ENCODE measurements around the gene VWA2. TPM values are rescaled to one million over a fixed set of nuclear protein-coding genes. Genes with fewer than 3 reads are reported as not detected.
"Not testable (repeated sequence)": the region's sequence is repeated elsewhere in the genome, so short reads cannot be mapped to it uniquely, and the experiment has no call there.

VWA2 gene
- total RNA-seq, 1 experiment from 2014 or later = not detected

- H3K36me3 ChIP-seq (ENCODE audit: control insufficient read depth in 1 of 2, insufficient read depth in 2 of 2, low read length in 2 of 2); H4K20me1 ChIP-seq (ENCODE audit: insufficient read depth); H3K9ac ChIP-seq (ENCODE audit: low read length); H3K9me3 ChIP-seq (ENCODE audit: control insufficient read depth in 1 of 2, insufficient read depth in 1 of 2, low read depth in 1 of 2, low read length in 2 of 2); H3K4me1 ChIP-seq (ENCODE audit: control insufficient read depth in 1 of 2, insufficient read depth in 2 of 2, low read length in 2 of 2); intact Hi-C loops (cut with micrococcal nuclease); RAD21 ChIA-PET (ENCODE audit: low non-redundant PET in 1 of 2, low total read pairs in 2 of 2, uncharacterized antibody in 2 of 2, unreplicated experiment in 2 of 2); H2AFZ ChIP-seq (ENCODE audit: low read depth, low read length, poor library complexity, severe bottlenecking); H3K27ac ChIP-seq (ENCODE audit: low read depth, low read length); H3K9me2 ChIP-seq (ENCODE audit: insufficient read depth); H3K4me3 ChIP-seq (replicated peaks in 1 of 2; ENCODE audit: low read depth in 1 of 2, low read length in 2 of 2); BruUV-seq (replicated peaks); H3K79me2 ChIP-seq (ENCODE audit: insufficient read depth, low read length); H3K4me2 ChIP-seq (ENCODE audit: low read length); ATAC-seq; POLR2A ChIA-PET; DNase-seq (ENCODE audit: low read depth, low spot score): not testable (repeated sequence)
- H3K27me3 ChIP-seq (ENCODE audit: insufficient read depth, low read length) = peaks cover 66% of the 10 kb centered on the region
- CTCF ChIA-PET = interaction anchor here (1.2 kb wide), 1 partner anchor 29 kb away, joined by 3 read pairs; no protein-coding TSS in a partner anchor
These were observed 94.4 kb downstream of the VWA2 start for GRCh38 chr10:114333441-114333840.

GRCh38 chr10:114334301-114334700 is 95.2 kb downstream of the VWA2 start:
- H2AFZ ChIP-seq (ENCODE audit: low read depth, low read length, poor library complexity, severe bottlenecking) = no peak overlapping the region
- POLR2A ChIA-PET = no interaction called here
- RAD21 ChIA-PET (ENCODE audit: low non-redundant PET in 1 of 2, low total read pairs in 2 of 2, uncharacterized antibody in 2 of 2, unreplicated experiment in 2 of 2) = no interaction called here
- no peaks in the 10 kb centered on the region for H3K4me1 ChIP-seq (ENCODE audit: control insufficient read depth in 1 of 2, insufficient read depth in 2 of 2, low read length in 2 of 2)
- H3K79me2 ChIP-seq (ENCODE audit: insufficient read depth, low read length) = no peaks in the 10 kb centered on the region
- H3K4me3 ChIP-seq (replicated peaks in 1 of 2; ENCODE audit: low read depth in 1 of 2, low read length in 2 of 2) = no peak overlapping the region
- no peak for DNase-seq (ENCODE audit: low read depth, low spot score)
- no peak for TF ChIP-seq REST (IDR thresholded peaks at IDR 0.05; ENCODE audit: low read depth)
- H3K9me2 ChIP-seq (ENCODE audit: insufficient read depth) = no peaks in the 10 kb centered on the region
- H3K27ac ChIP-seq (ENCODE audit: low read depth, low read length) = no peak overlapping the region
- ATAC-seq = no peak
- H3K27me3 ChIP-seq (ENCODE audit: insufficient read depth, low read length) = peaks cover 61% of the 10 kb centered on the region
- no peak overlapping the region for H3K4me2 ChIP-seq (ENCODE audit: low read length)
- H3K36me3 ChIP-seq (ENCODE audit: control insufficient read depth in 1 of 2, insufficient read depth in 2 of 2, low read length in 2 of 2) = no peaks in the 10 kb centered on the region
- intact Hi-C loops (cut with micrococcal nuclease) = no loop called here
- no TSS peak for BruUV-seq (replicated peaks)
- H3K9me3 ChIP-seq (ENCODE audit: control insufficient read depth in 1 of 2, insufficient read depth in 1 of 2, low read depth in 1 of 2, low read length in 2 of 2) = no peaks in the 10 kb centered on the region
- H4K20me1 ChIP-seq (ENCODE audit: insufficient read depth) = no peaks in the 10 kb centered on the region
- CTCF ChIA-PET = no interaction called here
- no peak overlapping the region for H3K9ac ChIP-seq (ENCODE audit: low read length)

Data from HCT116 (cell line).